GM04503 (cell line): Measurements from ENCODE around the gene APOB.

Source experiments
- DNase-seq: peaks from one replicate; pipeline ENCODE4 v3.0.0-alpha.2; 2012; ENCODE audit warnings: low read depth

Gene APOB, protein sequence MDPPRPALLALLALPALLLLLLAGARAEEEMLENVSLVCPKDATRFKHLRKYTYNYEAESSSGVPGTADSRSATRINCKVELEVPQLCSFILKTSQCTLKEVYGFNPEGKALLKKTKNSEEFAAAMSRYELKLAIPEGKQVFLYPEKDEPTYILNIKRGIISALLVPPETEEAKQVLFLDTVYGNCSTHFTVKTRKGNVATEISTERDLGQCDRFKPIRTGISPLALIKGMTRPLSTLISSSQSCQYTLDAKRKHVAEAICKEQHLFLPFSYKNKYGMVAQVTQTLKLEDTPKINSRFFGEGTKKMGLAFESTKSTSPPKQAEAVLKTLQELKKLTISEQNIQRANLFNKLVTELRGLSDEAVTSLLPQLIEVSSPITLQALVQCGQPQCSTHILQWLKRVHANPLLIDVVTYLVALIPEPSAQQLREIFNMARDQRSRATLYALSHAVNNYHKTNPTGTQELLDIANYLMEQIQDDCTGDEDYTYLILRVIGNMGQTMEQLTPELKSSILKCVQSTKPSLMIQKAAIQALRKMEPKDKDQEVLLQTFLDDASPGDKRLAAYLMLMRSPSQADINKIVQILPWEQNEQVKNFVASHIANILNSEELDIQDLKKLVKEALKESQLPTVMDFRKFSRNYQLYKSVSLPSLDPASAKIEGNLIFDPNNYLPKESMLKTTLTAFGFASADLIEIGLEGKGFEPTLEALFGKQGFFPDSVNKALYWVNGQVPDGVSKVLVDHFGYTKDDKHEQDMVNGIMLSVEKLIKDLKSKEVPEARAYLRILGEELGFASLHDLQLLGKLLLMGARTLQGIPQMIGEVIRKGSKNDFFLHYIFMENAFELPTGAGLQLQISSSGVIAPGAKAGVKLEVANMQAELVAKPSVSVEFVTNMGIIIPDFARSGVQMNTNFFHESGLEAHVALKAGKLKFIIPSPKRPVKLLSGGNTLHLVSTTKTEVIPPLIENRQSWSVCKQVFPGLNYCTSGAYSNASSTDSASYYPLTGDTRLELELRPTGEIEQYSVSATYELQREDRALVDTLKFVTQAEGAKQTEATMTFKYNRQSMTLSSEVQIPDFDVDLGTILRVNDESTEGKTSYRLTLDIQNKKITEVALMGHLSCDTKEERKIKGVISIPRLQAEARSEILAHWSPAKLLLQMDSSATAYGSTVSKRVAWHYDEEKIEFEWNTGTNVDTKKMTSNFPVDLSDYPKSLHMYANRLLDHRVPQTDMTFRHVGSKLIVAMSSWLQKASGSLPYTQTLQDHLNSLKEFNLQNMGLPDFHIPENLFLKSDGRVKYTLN (N-terminal part only)

DNA sequence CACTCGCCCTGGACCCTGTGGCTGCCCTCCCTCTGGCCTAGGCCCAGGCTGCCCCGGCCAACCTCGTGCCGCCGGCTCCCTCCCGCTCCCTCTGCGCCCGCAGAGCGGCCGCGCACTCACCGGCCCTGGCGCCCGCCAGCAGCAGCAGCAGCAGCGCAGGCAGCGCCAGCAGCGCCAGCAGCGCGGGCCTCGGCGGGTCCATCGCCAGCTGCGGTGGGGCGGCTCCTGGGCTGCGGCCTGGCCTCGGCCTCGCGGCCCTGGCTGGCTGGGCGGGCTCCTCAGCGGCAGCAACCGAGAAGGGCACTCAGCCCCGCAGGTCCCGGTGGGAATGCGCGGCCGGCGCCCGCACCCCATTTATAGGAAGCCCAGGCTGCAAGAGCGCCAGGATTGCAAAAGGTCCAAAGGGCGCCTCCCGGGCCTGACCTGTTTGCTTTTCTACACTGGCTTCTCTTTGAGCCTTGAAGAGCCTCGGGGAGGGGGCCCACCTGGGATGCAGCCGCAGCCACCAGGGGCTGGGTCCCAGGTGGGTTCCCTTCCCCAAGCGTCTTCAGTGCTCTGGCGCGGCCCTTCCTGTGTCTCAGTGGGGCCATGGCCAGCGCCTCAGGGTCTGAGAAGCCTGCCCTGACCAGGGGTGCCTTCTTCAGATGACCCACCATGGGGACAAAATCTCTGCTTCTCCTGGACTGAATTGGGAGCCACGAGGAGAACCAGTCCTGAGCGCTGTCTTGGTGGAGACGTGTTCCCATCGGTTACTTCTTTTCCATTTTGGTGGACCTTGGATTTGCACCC is at the start of gene APOB:
Gene APOB, minus strand, starts transcription at position 330 of the 789 bp plus-strand sequence. Its CDS starts 128 bp downstream, at position 202.
- DNase-seq, result no peak

DNA sequence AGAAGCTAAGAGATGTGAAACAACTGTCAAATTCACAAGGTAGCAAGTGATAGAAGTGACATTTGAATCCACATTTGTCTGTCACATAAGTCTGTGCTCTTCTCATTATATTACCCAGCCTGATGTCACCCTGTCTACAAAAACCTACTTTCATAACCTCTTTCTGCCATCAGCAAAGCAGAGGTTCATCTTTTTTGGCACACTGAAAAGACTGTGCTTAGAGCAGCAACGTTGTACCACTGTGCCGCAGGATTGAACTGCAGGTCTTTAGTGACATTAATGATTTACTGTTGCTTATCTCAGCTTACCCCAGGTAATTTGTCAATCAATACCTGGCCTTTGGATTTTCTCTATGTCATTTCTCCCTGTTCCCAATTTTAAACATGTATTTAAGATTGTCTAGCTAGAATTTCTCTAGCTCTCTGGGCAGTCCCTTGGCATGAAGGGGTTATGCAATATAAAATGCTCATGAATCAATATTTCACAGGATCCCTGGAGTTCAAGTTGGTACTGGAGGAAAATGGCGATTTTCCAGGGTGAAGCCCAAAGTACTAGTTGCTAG is 48.5 kb upstream of the APOB start:
- no peak for DNase-seq

DNA sequence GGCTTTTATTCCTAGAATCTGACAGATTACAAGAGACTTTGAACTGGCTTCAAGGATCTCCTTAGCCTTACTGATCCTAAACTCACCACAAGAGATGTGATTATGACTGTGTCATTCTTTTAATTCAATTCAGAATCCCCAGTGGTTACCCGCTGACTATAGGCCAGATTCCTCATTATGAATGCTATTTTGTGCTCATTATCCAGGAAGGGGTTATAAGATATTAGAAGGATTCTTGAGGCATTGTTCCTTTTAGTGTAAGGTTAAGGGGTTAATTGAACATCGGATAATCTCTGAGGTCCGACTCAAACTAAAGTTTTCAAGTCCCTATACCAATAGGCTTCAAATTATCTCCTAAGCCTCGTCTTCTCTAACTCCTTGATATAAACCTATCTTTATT is 40.5 kb upstream of the APOB start:
- DNase-seq, result no peak

DNA sequence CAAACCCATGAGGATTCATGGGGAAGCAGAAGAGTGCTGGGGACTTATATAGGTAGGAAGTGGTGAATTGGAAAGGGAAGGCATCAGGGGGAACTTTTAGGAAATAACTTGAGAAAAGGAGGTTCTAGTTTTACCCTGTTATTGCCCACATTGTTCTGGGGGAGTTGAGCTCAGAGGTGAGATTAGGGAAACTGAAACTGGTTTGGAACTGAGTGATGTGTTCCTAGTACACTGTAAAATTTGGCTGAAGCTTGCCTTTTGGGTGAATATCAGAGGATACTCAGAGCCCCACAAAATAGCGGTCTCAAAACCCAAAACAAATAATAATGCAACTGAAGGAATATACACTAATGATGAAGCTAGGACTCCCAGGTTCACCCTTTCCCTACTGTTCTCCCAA is 39.6 kb upstream of the APOB start:
- DNase-seq, result no peak

DNA sequence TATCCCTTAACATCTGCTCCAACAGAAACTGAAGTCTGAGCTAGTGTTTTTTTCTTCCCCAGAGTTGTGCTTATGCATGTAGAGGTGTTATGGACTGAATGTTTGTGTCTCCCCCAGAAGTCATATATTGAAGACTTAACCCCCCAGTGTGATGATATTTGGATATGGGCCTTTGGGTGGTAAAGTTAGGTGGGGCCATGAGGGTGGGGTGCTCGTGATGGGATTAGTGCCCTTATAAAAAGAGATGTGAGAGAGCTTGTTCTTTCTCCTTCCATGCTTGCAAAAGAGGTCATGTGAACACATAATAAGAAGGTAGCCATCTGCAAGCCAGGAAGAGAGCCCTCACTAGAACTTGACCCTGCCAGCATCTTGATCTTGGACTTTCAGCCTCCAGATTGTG is 34.4 kb upstream of the APOB start:
- no peak for DNase-seq

DNA sequence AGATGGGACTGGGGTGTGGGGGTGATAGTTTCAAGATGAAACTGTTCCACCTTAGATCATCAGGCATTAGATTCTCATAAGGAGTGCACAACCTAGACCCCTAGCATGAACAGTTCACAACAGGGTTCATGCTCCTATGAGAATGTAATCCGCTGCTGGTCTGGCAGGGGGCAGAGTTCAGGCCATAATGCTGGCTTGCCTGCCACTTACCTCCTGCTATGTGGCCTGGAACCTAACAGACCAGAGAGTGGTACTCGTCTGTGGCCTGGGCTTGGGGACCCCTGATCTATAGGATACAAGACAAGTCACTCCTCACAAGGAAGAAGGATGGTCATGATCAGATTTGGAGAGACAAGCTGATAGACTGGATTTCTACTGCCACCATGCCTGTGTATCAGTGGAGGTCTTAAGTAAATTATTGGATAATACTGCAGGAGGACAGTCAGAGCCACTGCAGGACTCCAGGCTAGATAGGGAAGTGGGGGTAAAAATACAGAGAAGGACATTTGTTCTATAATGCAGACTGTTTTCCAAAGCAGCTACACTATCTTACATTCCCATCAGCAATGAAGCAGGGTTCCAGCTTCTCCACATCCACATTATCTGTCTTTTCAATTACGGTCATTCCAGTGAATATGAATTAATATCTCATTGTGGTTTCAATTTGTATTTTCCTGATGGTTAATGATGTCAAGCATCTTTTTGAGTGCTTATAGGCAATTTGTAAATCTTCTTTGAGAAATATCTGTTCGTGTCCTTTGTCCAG is 28.8 kb upstream of the APOB start:
- no peak for DNase-seq

DNA sequence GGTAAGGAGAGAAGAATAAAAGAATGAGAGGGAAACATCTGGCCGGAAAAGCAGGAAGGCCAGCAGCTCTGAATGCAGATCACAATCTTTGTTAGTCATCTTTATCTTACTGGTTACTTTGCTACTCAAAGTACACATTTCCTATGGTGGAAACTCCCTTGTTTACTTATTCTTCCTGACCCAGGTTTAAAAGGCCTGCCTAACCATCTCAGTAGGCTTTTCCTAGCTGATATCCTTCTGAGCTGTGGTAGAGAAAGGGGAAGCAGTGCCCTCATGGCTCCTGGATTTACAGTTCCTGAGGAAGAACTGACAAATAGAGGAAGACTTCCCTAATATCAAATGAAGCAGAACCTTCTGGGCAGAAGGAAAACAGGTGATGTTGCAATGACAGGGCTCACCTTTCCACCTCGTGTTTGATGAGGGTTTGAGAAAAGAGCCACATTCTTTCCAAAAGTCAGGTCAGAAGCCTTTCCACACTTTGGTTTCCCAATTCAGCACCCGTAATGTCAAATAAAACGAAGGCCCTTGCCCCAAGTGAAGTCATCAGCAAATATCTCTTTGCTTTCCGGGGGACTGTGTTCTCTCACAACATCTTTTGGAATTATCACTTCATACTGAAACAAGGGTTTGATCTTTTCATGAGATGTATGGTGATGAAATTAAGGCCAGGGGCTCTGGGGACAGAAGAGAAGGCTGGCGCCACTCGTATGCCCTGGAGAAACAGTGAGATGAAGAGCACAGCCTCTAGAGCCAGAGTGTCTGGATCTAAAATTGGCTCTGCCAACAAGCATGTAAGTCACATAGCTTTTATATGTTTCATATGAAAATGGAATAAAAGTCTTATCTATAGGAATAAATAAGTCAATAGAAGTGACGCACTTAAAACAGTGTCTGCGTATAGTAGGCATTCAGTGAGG is 26.7 kb upstream of the APOB start:
- no peak for DNase-seq

DNA sequence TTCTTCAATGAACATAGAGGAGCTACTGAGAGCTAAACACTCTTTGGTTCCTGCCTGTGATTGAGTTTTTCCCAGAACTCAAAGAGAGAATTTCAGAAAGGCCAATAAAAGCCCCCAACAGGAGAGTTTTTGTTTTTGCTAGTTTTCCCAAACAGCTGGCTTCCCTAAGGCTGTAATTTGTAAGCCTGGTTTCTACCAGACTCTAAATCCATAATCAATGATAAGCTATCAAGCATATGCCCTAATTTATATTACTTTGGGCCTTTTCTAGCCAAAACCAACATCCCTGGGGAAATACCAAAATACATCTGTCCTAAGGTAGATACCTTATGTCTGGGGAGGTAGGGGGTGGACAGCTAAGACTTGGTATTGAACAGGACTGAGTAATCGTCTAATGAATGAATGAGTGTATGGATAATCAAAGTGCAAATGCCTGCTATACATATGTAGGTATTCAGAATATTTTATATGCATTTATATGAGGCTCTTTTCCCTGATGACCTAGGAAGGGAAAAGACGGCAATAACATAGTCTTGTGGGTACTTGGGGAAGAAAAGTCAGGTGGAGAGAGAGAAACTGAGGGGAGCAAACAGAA is 26.0 kb upstream of the APOB start:
- no peak for DNase-seq

DNA sequence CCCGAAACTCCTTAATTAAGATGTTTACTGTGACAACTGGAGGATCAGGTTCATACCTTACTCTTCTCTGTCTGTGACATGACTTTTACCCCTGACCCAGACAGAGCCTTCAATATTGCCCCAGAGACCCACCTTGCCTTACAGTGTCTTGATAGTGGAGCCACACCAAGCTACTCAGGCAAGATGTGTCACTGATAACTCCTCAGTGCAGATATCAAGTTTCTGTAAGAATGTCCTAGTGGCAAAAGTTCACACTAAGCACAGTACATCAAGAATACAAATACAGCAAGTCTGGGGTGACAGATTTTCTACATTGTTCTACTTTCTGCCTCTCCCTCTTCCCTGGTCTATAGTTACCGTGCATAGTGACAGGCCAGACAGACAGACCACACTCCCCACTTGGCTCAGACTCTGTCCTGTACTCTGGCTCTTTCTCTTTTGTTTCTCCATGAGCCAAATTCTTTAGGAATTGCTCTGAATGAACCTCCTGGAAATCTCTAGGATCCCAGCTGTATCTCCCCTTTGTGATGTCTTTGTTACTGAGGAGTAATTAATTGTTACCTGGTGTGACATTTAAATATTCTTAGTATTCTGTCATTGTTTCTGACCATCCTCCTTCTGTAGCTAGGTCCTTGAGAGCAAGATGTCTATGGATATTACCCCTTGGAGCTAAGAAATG is 24.1 kb upstream of the APOB start:
- DNase-seq, result no peak

DNA sequence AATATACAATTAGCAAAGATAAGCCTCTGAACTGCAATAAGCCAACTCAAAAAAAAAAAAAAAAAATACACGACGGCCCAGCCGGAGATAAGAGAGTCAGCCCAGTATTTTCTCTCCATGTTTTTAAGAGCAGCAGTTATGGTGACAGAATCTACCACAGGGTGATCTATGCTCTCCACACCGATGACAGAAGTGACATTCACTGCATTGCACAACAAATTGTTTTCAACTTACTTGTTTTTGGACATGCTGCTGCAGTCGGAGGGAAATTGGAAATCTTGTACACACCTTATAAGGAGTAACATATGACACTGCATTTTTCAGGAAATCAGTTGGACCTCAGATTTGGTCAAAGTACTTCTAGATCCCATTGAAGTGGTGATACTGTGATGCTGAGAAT is 23.3 kb upstream of the APOB start:
- DNase-seq, result no peak

DNA sequence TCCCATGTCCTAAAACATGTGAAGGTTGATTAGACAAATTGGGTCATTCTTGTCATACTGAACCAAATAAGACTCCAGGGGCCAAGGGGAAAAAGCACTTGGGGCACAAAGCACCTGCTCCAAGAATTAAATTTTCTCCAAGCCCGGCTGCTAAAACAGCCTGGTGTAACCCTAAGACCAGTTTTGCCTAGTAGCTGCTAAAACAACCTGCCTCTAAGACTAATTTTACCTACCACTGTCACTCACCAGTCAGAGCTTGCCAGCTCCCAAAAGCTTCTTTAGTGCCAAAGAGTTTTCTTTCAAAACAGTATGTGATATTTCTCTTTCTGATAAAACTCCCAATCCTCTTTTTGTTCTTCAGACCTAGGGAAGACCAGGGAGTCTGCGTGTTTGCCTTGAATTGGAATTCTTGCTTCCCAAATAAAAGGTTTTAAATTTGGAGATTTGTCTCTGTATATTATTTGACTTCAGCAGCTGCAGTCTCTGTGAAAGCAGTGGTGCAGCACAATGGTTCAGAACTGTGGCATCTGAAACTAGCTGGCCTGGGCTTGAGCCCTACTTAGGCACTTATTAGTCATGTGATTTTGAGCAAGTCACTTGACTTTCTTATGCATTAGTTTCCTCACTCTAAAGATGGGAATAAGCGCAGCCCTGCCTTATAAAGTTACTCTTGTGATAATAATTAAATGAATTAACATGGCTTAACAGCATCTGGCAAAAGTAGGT is 16.2 kb upstream of the APOB start:
- no peak for DNase-seq

DNA sequence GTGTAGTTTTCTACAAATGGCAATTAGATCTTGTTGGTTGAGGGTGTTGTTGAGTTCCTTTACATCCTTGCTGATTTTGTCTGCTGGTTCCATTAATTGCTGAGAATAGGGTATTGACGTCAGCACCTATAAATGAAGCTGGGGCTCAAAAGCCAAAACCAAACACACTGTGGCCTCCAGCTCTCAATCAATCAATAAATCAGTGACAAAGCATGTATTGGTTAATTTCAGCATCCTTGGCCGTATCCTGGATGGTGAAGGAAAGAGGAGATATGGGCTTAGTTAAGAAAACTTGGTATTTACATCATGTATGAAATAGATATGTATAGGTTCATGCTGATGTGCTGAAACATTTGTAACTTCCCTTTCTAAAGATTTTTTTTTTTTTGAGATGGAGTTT is 13.2 kb upstream of the APOB start:
- no peak for DNase-seq

DNA sequence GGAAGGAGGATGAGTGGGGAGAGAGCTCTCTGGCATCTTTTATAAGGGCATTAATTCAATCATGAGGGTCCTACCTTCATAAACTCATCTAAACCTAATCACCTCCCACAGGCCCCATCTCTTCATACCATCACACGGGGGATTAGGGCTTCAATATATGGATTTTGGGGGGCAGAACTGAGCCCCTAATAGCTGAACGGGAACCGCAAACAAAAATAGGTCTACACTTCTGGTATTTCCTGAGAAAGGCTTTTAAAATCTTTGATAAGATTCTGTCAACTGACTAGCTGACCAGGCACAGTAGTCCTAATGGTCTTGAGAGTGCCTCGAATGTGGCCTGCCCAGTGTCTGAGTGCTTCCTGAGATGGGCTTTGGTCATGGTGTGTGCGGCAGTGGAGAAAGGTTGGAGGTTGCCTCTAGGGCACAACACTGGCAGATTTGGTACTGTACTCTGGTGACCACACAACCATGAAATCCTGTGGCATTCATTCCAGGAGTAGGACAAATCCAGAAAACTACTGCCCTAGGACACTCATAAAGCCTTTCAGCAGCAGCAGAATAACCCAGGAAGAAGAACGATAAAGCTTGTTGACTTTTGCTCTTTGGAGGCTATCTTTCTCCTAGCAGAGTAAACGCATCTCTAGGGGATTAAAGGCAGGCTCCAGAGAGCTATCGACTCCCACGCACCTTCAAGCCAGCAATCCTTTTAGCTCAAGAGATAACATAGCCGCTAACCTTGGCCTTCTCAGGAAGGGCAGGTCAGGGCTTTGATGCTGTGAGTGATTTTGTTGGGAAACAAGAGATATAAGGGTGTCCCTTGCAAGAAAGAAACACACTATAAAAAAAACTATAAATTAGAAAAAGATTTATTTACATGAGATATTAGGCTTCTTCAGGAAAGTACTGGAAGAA is 12.3 kb upstream of the APOB start:
- DNase-seq, result no peak

DNA sequence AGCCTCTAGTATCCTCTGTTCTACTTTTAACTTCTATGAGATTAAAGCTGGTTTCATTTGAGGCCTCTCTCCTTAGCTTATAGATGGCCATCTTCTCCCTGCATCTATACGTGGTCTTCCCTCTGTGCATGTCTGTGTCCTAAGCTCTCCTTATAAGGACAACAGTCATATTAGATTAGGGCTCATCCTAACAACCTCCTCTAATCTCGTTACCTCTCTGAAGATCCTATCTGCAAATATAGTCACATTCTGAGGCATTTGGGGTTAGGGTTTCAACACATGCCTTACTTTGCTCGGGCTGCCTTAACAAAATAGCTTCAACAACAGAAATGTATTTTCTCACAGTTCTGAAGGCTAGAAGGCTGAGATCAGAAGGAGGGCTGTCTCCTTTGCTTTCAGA is 11.6 kb upstream of the APOB start:
- DNase-seq, result no peak

DNA sequence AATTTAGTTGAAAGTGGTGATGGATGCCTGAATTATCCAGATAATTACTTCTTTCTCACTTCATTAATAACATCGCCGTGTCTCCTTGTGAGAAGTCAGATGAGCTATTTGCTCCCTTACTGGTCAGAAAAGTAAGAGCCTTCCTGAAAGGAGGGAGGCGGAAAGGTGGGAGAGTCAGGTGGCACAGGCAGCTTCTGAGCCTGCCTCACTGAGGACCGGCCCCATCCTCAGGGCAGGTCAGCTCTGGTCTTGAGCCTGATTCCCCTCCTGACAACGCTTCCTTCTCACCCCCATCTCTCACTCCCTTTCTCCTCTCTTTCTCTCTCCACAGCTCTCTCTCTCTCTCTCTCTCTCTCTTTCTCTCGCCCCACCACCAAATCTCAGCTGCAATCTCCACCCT is 10.1 kb upstream of the APOB start:
- no peak for DNase-seq

DNA sequence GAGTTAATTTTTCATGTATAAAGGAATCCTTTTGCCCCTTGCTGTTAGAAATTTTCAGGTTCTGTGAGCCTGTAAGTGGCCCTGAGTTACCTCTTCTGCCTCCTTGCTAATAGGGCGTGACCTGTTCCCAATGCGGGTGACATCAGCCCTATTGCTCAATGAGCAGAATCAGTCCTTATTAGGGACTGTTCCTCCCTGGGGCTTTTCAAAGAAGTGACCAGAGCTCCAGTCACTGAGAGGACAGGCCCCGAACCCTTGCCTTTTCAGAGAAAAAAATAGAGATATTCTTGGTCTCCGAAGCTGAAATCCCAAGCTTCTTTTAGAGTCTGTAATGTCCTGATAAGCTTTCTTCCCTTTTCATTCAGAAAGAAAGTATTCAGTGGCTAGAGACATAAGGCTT is 8.2 kb upstream of the APOB start:
- DNase-seq, result no peak

DNA sequence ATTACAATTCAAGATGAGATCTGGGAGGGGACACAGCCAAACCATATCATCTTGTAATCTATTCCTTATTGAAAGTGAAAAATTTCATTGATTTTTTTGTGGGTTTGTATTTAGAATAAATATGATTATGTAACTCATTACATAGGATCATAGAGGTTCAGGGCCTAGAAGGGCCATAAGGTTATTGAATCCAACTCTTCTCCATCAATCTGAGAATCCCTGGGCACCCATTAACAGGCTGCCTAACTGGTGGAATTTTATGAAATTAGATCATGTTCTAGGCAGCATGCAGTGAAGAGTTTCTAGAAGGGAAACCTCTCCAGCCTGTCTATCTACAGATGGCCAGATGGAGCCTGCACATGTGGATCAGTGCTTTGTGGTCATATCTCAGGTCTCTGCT is 6.3 kb upstream of the APOB start:
- DNase-seq, result no peak
